HG03354 (cell line): ENCODE results near the gene PALMD.

Experiments used
- ATAC-seq: cut with Tn5 transposase; IDR thresholded peaks from one replicate; pipeline ENCODE4 v1.9.1; 2021; ENCODE audit warnings: mild to moderate bottlenecking; ENCODE audit not compliant: unreplicated experiment, poor library complexity, severe bottlenecking

The PALMD gene

DNA sequence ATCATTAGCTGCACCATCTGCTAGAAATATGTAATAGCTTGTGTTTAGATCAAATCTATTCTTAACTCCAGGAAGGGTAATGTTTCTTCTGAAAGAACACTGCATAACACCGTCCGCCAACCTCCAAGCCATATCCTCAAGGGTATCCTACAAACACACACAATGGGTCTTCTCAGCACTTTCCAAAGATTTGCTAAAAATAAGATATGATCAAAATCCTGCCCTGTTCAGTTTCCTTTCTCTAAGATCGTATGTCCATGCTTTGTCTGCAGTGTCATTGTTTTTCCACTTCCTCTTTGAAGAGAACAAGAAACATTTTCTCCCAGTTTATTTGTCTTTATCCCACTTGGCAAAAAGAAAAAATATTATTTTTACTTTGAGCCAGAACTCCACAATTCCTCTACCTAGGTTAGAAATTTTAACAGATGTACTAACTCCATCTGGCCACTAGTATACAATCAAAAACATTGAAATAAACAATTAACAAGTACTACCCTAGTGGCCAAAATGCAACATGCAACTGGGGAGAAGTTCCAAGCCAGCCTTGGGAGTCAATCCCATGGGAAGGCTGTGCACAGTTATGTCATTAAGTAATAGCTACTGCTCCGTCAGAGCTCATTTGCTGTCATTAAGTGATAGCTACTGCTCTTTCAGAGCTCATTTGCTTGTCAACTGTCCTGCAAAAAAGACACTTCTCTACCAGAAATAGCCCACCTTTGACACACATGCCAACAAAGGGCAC lies 82.8 kb downstream of the PALMD start:
- peak; percentile 84 for ATAC-seq

DNA sequence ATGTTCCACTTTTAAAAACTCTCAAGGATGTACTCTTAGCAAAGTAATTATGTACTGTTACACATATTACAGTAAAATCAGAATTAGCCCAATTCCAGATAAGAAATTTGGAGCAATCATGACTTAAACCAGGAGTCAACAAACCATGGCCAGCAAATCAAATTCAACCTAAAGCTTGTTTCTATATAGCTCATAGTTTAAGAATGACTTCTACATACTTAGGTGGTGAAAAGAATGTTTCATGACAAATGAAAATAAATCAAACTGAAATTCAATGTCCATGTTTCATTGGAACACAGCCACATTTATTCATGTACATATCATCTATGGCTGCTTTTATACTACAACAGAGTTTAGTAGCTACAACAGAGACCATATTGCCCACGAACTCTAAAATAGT lies 85.5 kb downstream of the PALMD start:
- ATAC-seq = no peak

DNA sequence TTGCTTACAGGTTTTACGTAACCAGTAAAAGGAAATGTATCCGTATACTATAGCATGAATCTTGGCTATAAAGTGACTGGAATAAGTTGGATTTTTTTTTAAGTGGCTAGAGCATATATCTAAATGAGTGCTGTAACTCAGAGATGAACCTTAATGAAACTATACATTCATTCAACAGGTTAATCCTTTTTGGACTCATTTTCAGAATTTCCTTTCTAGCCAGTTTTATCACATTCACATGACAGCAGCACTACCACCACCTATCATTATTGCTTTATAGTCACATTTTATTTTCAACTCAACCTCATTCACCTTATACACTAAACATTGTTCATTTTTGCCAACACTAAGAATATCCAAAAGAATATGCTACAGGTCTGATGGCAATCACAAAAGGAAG lies 89.9 kb downstream of the PALMD start:
- no peak for ATAC-seq

DNA sequence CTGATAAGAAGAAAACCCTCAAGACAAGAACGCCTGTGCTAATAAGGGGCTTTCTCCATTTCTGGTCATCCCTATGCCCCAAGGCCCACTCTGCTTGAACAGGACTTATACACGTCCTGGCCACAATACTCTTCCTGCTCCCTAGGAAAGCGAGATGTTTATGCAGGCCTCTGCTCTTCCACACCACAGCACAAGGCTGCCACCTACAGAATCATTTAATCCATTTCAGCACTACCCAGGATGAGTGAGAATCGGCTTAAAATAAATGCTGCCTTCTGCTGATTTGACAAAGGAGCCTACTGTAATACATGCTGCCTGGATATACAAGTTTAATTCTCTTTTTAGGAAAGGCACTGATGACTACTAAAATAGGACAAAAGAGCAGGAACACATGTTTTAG lies 91.1 kb downstream of the PALMD start:
- no peak for ATAC-seq

DNA sequence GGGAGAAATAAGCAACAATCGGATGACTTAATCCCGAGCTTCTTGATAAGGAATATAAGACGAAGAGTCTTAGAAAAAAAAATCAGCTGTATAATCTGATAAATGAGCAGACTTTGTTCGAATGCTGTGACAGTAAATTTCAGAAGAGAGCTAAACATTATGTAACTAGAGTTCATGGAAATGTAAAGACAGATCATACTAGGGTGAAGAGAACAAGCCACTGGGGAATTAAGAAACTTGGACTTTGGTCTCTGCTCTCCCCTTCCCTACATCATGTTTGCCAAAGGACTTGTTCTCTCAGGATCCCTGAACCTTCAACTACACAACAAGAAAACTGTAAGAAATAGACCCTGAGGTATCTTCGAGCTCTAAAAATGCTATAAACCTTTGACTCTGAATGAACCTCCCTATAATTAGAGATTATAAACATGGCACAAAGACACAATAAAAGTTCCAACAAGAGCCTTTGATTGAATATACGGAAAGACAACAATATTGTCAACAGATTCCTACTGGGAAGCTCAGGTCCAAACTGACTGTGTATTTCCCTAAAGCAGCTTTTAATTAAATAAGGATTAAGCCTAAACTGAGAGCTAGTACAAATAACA lies 93.0 kb downstream of the PALMD start:
- ATAC-seq = no peak

DNA sequence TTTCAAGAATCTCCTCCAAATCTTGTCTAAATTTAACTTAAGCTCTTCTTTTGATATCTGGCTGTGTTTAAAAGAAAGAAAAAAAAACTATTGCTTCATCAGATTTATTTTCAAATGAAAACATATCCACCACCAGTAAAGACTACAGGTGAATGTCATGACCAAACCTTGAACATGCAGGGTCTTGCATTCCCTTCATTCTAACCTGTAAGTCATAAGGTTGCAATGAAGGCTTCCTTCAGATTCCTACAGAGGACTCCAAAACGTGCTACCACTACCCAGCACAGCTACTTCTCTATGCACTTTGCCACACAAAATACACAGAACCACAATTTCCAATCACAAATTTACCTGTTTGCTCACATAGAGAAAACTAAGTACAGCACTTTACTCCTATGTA lies 94.2 kb downstream of the PALMD start:
- ATAC-seq = no peak
